ENCODE data around the gene PABPN1. TPM values are rescaled to one million over a fixed set of nuclear protein-coding genes. Genes with fewer than 3 reads are reported as not detected.

PABPN1 gene
- total RNA-seq, 6 experiments from 2014 or later, result 128 to 147 (median 137) TPM

DNA sequence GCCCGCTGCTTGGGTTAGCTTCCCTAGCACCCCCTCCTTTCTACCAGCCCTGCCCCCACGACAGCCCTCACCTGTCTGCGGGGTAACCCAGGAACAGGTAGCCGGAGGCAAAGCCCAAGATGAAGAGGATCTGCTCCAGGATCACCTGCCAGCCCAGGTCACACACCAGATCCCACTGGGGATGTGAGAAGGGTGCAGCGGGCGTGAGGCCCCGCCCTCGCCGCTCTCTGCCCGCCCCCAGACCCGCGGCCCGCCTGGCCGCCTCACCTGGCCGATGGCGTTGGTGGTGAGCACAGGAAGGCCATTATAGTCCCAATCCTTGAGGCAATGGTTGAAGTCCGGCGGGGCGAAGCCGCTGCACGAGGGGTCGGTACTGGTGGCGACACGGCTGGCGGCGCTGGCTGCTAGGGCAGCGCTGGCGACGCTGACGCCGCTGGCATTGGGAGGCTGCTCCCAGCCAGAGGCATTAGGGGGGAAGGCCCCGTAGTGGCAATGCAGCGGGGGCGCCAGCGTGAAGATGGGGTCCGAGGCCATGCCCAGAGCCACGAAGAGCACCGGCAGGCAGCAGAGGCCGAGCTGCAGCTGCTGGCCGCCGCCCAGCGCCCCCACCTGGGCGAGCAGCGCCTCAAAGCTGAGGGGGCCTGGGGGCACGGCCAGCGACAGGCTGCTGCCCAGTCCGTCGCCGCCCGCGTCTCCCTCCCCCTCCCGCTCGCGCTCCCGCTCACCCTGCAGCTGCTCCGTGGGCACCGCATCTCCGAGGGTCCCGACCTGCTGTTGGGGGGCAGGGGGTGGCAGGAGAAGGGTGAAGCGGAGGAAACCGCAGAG, 30.6 kb downstream of the PABPN1 start:
- no peak for DNase-seq
- Mint-ChIP-seq H3K36me3 (ENCODE audit: low read depth) (peaks cover 8% of the 10 kb centered on the region; the same call in 1 of the 2 replicates), H3K4me3 (peak overlapping the region; percentile 79), H3K27me3 (ENCODE audit: insufficient read depth) (peaks cover 11% of the 10 kb centered on the region), H3K4me1 (ENCODE audit: low read depth) (peaks cover 10% of the 10 kb centered on the region; the same call in 1 of the 2 replicates), H3K9me3 (no peaks in the 10 kb centered on the region), H3K27ac (no peak overlapping the region)
- peak; percentile 30 for TF ChIP-seq CTCF (IDR thresholded peaks at IDR 0.05)

DNA sequence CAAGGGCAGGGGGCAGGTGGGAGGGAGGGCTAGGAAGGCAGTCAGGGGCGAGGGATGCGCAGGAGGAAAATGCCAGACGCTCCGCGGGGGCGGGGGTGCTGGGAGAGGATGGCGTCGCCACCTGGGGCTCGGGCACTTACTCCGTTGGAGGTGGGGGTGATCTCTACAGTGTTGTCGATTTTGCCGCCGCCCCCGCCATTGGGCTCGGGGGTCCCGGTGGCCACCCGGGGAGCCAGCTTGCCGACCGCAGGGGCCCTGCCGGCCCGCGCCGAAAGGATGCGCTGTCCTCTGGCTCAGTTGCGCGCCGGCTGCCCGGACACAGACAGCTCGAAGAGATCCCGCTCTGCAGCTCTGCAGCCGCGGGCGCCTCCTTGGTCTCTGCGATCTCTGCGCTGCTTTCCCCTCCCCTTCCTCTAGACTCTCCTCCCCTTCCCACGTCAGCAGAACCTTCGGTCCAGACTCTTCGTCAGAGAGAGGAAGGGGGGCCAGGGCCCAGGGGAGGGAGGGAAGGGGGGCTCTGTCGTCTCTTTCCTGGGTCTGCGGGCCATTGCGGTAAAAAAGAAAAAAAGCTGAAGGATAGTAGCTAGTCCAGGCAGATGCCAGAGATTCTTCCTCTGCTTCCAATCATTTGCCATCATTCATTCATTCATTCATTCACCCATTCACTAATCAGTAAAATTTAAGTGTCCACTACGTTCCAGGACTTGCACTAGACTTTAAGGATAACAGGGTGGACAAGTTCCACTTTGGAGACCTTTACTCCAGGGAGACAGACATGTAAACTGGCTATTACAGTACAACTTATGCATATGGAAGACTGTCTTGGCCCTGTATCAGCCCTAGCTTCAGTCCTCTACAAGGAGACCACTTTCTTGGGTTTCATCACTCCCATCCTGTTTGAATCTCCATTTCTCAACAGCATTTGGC, 31.5 kb downstream of the PABPN1 start, which contains the start of gene SLC22A17:
Gene SLC22A17 (minus strand): TSS at position 382 of the 927 bp plus-strand sequence.
- Mint-ChIP-seq H3K4me3 (peak within 1 kb of the TSS; percentile 79), H3K27me3 (ENCODE audit: insufficient read depth) (peaks cover 14% of the 10 kb centered on the region), H3K27ac (peak within 1 kb of the TSS; percentile 47), H3K9me3 (no peaks in the 10 kb centered on the region), H3K36me3 (ENCODE audit: low read depth) (peaks cover 8% of the 10 kb centered on the region; the same call in 1 of the 2 replicates), H3K4me1 (ENCODE audit: low read depth) (peaks cover 10% of the 10 kb centered on the region; the same call in 1 of the 2 replicates)
- peak; percentile 75 for DNase-seq
- 0 out of 2 replicates have a peak, but pooled peaks have one; percentile 12 for TF ChIP-seq CTCF (IDR thresholded peaks at IDR 0.05)

- Mint-ChIP-seq H3K36me3 (ENCODE audit: low read depth) (peaks cover 8% of the 10 kb centered on the region; the same call in 1 of the 2 replicates), H3K4me3 (peak overlapping the region; percentile 79), H3K9me3 (no peaks in the 10 kb centered on the region), H3K27ac (peak overlapping the region; percentile 47), H3K4me1 (ENCODE audit: low read depth) (peaks cover 10% of the 10 kb centered on the region; the same call in 1 of the 2 replicates), H3K27me3 (ENCODE audit: insufficient read depth) (peaks cover 14% of the 10 kb centered on the region)
- no peak for TF ChIP-seq CTCF (IDR thresholded peaks at IDR 0.05)
- DNase-seq, result no peak
These were observed 32.1 kb downstream of the PABPN1 start for GRCh38 chr14:23353433-23353780.

GRCh38 chr14:23354990-23355389, 33.7 kb downstream of the PABPN1 start:
- peaks cover 14% of the 10 kb centered on the region for H3K27me3 Mint-ChIP-seq (ENCODE audit: insufficient read depth)
- H3K27ac Mint-ChIP-seq, result no peak overlapping the region
- peaks cover 8% of the 10 kb centered on the region; the same call in 1 of the 2 replicates for H3K36me3 Mint-ChIP-seq (ENCODE audit: low read depth)
- H3K4me1 Mint-ChIP-seq (ENCODE audit: low read depth), result peaks cover 10% of the 10 kb centered on the region; the same call in 1 of the 2 replicates
- TF ChIP-seq CTCF (IDR thresholded peaks at IDR 0.05), result no peak
- no peak for DNase-seq
- no peaks in the 10 kb centered on the region for H3K9me3 Mint-ChIP-seq
- H3K4me3 Mint-ChIP-seq, result no peak overlapping the region

GRCh38 chr14:23355871-23356435, 34.7 kb downstream of the PABPN1 start:
- H3K9me3 Mint-ChIP-seq, result no peaks in the 10 kb centered on the region
- peaks cover 9% of the 10 kb centered on the region for H3K27me3 Mint-ChIP-seq (ENCODE audit: insufficient read depth)
- H3K4me3 Mint-ChIP-seq, result no peak overlapping the region
- H3K36me3 Mint-ChIP-seq (ENCODE audit: low read depth), result peaks cover 5% of the 10 kb centered on the region; the same call in 1 of the 2 replicates
- no peak overlapping the region for H3K27ac Mint-ChIP-seq
- no peak for DNase-seq
- no peak for TF ChIP-seq CTCF (IDR thresholded peaks at IDR 0.05)
- peaks cover 12% of the 10 kb centered on the region for H3K4me1 Mint-ChIP-seq (ENCODE audit: low read depth)
